IMR-90 (cell line): ENCODE results near the gene ATRN. TPM values are rescaled to one million over a fixed set of nuclear protein-coding genes. Genes with fewer than 3 reads are reported as not detected.

Experiments
- ATAC-seq: fragments of 200-7000 bp; cut with Tn5 transposase; 2 replicates; pipeline ENCODE4 v1.9.1; 2020; ENCODE audit warnings: low read depth, mild to moderate bottlenecking, moderate library complexity
- BruUV-seq: library from RNA; stranded (reverse); fragments of 400-500 nt; replicated peaks from 2 replicates; lab custom pipeline; 2021; lab: Mats Ljungman, UMichigan
- CTCF ChIA-PET: fragments of 300-600 bp; formaldehyde crosslinking; extraction: SDS; loops from one replicate; lab custom pipeline; 2021; ENCODE audit warnings: antibody characterized with exemption; lab: Yijun Ruan, JAX
- POLR2A ChIA-PET: fragments of 300-600 bp; sonication (Branson Sonifier 250); formaldehyde crosslinking; loops from one replicate; lab custom pipeline; 2022; ENCODE audit warnings: antibody characterized with exemption; ENCODE audit not compliant: unreplicated experiment; lab: Charles Lee
- DNase-seq: peaks from one replicate; pipeline ENCODE4 v3.0.0; 2013
- H2AFZ ChIP-seq: replicated peaks from 2 replicates; pipeline ENCODE3; 2013; ENCODE audit warnings: low read length, mild to moderate bottlenecking; ENCODE audit not compliant: poor library complexity
- H2AK5ac ChIP-seq: 2 replicates; pipeline ENCODE4 v1.6.1; 2013; ENCODE audit warnings: low read depth, low read length, inconsistent platforms
- H2AK9ac ChIP-seq: replicated peaks from 2 replicates; pipeline ENCODE3; 2013; ENCODE audit warnings: mild to moderate bottlenecking, low read depth, low read length, moderate library complexity; ENCODE audit not compliant: poor library complexity
- H2BK120ac ChIP-seq: 2 replicates; pipeline ENCODE4 v1.6.1; 2013; ENCODE audit warnings: low read depth, low read length, inconsistent platforms
- H2BK15ac ChIP-seq: 3 replicates; pipeline ENCODE4 v1.6.1; 2013; ENCODE audit warnings: low read depth, low read length, inconsistent platforms
- H2BK20ac ChIP-seq: 2 replicates; pipeline ENCODE4 v1.6.1; 2013; ENCODE audit warnings: low read depth, mild to moderate bottlenecking, inconsistent platforms, low read length, moderate library complexity
- H2BK5ac ChIP-seq: 2 replicates; pipeline ENCODE4 v1.6.1; 2013; ENCODE audit warnings: mild to moderate bottlenecking, low read depth, low read length, inconsistent platforms; ENCODE audit not compliant: poor library complexity, severe bottlenecking
- H3K14ac ChIP-seq: replicated peaks from 2 replicates; pipeline ENCODE4 v1.6.1; 2013; ENCODE audit warnings: low read depth, low read length, inconsistent platforms
- H3K18ac ChIP-seq: 2 replicates; pipeline ENCODE4 v1.6.1; 2013; ENCODE audit warnings: low read depth, low read length, control low read depth
- H3K23ac ChIP-seq: 2 replicates; pipeline ENCODE4 v1.6.1; 2013; ENCODE audit warnings: low read depth, low read length, inconsistent platforms
- H3K27ac ChIP-seq: 2 replicates; pipeline ENCODE4 v1.5.1; 2013; ENCODE audit warnings: mild to moderate bottlenecking, control low read depth, low read length; ENCODE audit not compliant: insufficient read depth
- H3K27me3 ChIP-seq: 2 replicates; pipeline ENCODE4 v1.6.1; 2013; ENCODE audit warnings: low read length; ENCODE audit not compliant: control insufficient read depth, insufficient read depth
- H3K36me3 ChIP-seq: 2 replicates; pipeline ENCODE4 v1.6.1; 2013; ENCODE audit warnings: low read length, mixed read lengths; ENCODE audit not compliant: control insufficient read depth, insufficient read depth
- H3K4ac ChIP-seq: 2 replicates; pipeline ENCODE4 v1.6.1; 2013; ENCODE audit warnings: low read depth, low read length, inconsistent platforms
- H3K4me1 ChIP-seq: 2 replicates; pipeline ENCODE4 v1.6.1; 2013; ENCODE audit warnings: low read length, mixed read lengths; ENCODE audit not compliant: control insufficient read depth, insufficient read depth
- H3K4me2 ChIP-seq: 2 replicates; pipeline ENCODE4 v1.6.1; 2013; ENCODE audit warnings: low read depth, mild to moderate bottlenecking, control low read depth, low read length, moderate library complexity
- H3K4me3 ChIP-seq: 2 replicates; pipeline ENCODE4 v1.5.1; 2013; ENCODE audit warnings: low read depth, mild to moderate bottlenecking, control low read depth, low read length, moderate library complexity; ENCODE audit not compliant: insufficient read depth
- H3K56ac ChIP-seq: 2 replicates; pipeline ENCODE4 v1.6.1; 2013; ENCODE audit warnings: low read length, inconsistent platforms; ENCODE audit not compliant: insufficient read depth; ENCODE audit errors: extremely low read depth
- H3K79me1 ChIP-seq, 2 experiments: 2 replicates each; pipeline ENCODE4 v1.6.1; 2013; ENCODE audit warnings: low read length in 2 of 2, inconsistent platforms in 1 of 2, low read depth in 1 of 2
- H3K9ac ChIP-seq: 2 replicates; pipeline ENCODE4 v1.6.1; 2013; ENCODE audit warnings: low read depth, low read length, control low read depth
- H3K9me1 ChIP-seq: 2 replicates; pipeline ENCODE4 v1.6.1; 2013; ENCODE audit warnings: low read length, inconsistent platforms; ENCODE audit not compliant: insufficient read depth
- H3K9me3 ChIP-seq: 2 replicates; pipeline ENCODE4 v1.6.1; 2013; ENCODE audit warnings: low read length; ENCODE audit not compliant: control insufficient read depth, insufficient read depth
- H4K20me1 ChIP-seq: 2 replicates; pipeline ENCODE4 v1.6.1; 2013; ENCODE audit warnings: low read length, inconsistent platforms; ENCODE audit not compliant: insufficient read depth
- H4K5ac ChIP-seq: 2 replicates; pipeline ENCODE4 v1.6.1; 2013; ENCODE audit warnings: mild to moderate bottlenecking, low read depth, low read length, control low read depth
- H4K8ac ChIP-seq, 2 experiments: 2 replicates each; pipeline ENCODE4 v1.6.1; 2013; ENCODE audit warnings: low read depth in 2 of 2, low read length in 2 of 2, control low read depth in 1 of 2, inconsistent platforms in 1 of 2
- H4K91ac ChIP-seq: 2 replicates; pipeline ENCODE4 v1.6.1; 2013; ENCODE audit warnings: low read depth, low read length, inconsistent platforms; ENCODE audit not compliant: insufficient read depth
- CEBPB ChIP-seq: IDR thresholded peaks from 2 replicates; pipeline ENCODE4 v1.6.1; 2012; ENCODE audit warnings: low read depth, low read length, improper control_type of control experiment
- CHD1 ChIP-seq: IDR thresholded peaks from 2 replicates; pipeline ENCODE4 v1.6.1; 2012; ENCODE audit warnings: low read depth, low read length, improper control_type of control experiment
- MAFK ChIP-seq: IDR thresholded peaks from 2 replicates; pipeline ENCODE4 v1.6.1; 2012; ENCODE audit warnings: low read depth, low read length, improper control_type of control experiment
- MAZ ChIP-seq: IDR thresholded peaks from 2 replicates; pipeline ENCODE4 v1.6.1; 2012; ENCODE audit warnings: low read depth, mild to moderate bottlenecking, low read length, improper control_type of control experiment, moderate library complexity, borderline replicate concordance
- MXI1 ChIP-seq: IDR thresholded peaks from 2 replicates; pipeline ENCODE4 v1.6.1; 2012; ENCODE audit warnings: low read depth, mild to moderate bottlenecking, low read length, moderate library complexity, borderline replicate concordance
- NFE2L2 ChIP-seq: fragments of 150-350 bp; IDR thresholded peaks from 2 replicates; pipeline ENCODE4 v1.6.1; 2016; ENCODE audit warnings: low read depth, mild to moderate bottlenecking, low read length
- POLR2A ChIP-seq: IDR thresholded peaks from 2 replicates; pipeline ENCODE4 v1.6.1; 2012; ENCODE audit warnings: mild to moderate bottlenecking, low read depth, low read length
- RAD21 ChIP-seq: IDR thresholded peaks from 2 replicates; pipeline ENCODE4 v1.6.1; 2012; ENCODE audit warnings: low read length, improper control_type of control experiment
- RCOR1 ChIP-seq: IDR thresholded peaks from 2 replicates; pipeline ENCODE4 v1.6.1; 2012; ENCODE audit warnings: mild to moderate bottlenecking, low read length, improper control_type of control experiment; ENCODE audit not compliant: insufficient replicate concordance
- RFX5 ChIP-seq: IDR thresholded peaks from 2 replicates; pipeline ENCODE4 v1.8.0; 2012; ENCODE audit warnings: low read depth, mild to moderate bottlenecking, low read length, moderate library complexity
- SMC3 ChIP-seq: fragments of 150-350 bp; IDR thresholded peaks from 2 replicates; pipeline ENCODE4 v1.6.1; 2016; ENCODE audit warnings: low read depth, mild to moderate bottlenecking, antibody characterized with exemption, low read length, moderate library complexity
- WGBS, 2 experiments: methylation state at CpG; one replicate each; pipeline versions ENCODE4 v1.1.5 to v1.1.7; 2013; ENCODE audit warnings: missing lambda C conversion rate in 2 of 2; ENCODE audit not compliant: insufficient read length in 1 of 2; ENCODE audit errors: extremely low coverage in 2 of 2; 5-methylcytosine and 5-hydroxymethylcytosine counted together
- dilution Hi-C: fragments of 300-500 bp; cut with HindIII; formaldehyde crosslinking; loops from one replicate; pipeline ENCODE4 v1.14.3; 2018; ENCODE audit warnings: low sequenced_read_pairs; ENCODE audit not compliant: unreplicated experiment
- in situ Hi-C: fragments of 300-500 bp; cut with MboI; formaldehyde crosslinking; loops from 3 replicates; pipeline ENCODE4 v1.14.3; 2019; ENCODE audit warnings: low sequenced_read_pairs, inconsistent platforms, mixed read lengths
- intact Hi-C: fragments of 100-400 bp; cut with micrococcal nuclease; formaldehyde crosslinking; loops from 2 replicates; pipeline ENCODE4 v1.10.0; 2022
- polyA plus RNA-seq, 3 experiments: library from polyadenylated mRNA; depleted of rRNA; stranded (reverse); fragments of >200 nt; gene quantifications; 2 replicates each; pipeline ENCODE4 v1.2.3, GENCODE V29; 2012; ENCODE audit warnings: low replicate concordance in 1 of 3
- total RNA-seq: library from RNA; depleted of rRNA; stranded (reverse); fragments of >200 nt; gene quantifications from 2 replicates; pipeline ENCODE4 v1.2.3, GENCODE V29; 2012
- TF ChIP-seq, protein P1 (sequence below): fragments of 150-350 bp; IDR thresholded peaks from 2 replicates; pipeline ENCODE4 v1.6.1; 2017; ENCODE audit warnings: mild to moderate bottlenecking, antibody characterized with exemption, low read length, low read depth
- TF ChIP-seq, protein P2 (sequence below): conservative IDR thresholded peaks from 2 replicates; pipeline ENCODE4 v1.5.1; 2012; ENCODE audit warnings: mild to moderate bottlenecking, low read depth, low read length, improper control_type of control experiment

The ATRN gene
- total and polyA plus RNA-seq, 2 of the 4 experiments (the other 2 are of a cell fraction), result 32.3 to 46.2 TPM

DNA sequence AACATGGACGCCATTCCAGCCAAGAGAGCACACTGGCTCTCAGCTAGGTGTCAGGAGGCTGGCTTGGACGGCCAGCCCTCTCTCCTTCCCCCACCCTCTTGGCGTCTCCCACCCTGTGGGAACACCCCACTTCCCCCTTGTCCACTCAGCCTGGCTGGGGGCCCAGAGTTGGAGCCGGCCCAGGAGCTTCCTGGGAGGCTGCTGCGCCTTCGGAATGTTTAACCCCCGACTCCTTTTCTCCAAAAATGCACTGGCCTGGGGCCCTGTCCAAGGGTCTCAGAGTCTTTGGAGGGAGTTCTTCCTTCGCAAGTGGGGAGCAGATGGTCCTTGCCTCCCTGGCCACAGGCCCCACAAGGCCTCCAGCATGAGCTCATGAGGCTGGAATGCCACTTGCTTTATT lies 206.9 kb downstream of the ATRN start:
- Histone ChIP-seq H4K8ac (no peak overlapping the region), H3K23ac (no peak overlapping the region), H4K91ac (no peak overlapping the region), H4K20me1 (no peaks in the 10 kb centered on the region), H3K14ac (no peak overlapping the region), H2AFZ (peak overlapping the region; percentile 28), H2BK5ac (no peak overlapping the region), H2BK15ac (no peak overlapping the region), H3K27ac (no peak overlapping the region), H4K5ac (no peak overlapping the region), H3K79me1 (no peaks in the 10 kb centered on the region), H3K4me3 (no peak overlapping the region), H3K4me1 (peaks cover 19% of the 10 kb centered on the region), H2AK9ac (peak overlapping the region; percentile 37), H3K9me3 (no peaks in the 10 kb centered on the region), H3K4ac (no peak overlapping the region), H3K27me3 (peaks cover 36% of the 10 kb centered on the region), H2AK5ac (no peak overlapping the region), H3K4me2 (no peak overlapping the region), H3K9ac (no peak overlapping the region), H3K9me1 (no peaks in the 10 kb centered on the region), H3K36me3 (no peaks in the 10 kb centered on the region), H3K56ac (no peak overlapping the region), H2BK20ac (no peak overlapping the region), H2BK120ac (no peak overlapping the region), H3K18ac (no peak overlapping the region)
- 65% methylated on average over 2 of the region's 8 CpGs; no CpG with 5 or more reads in 1 of the 2 experiments for WGBS, 2 experiments
- DNase-seq, result peak; percentile 13
- dilution Hi-C loops (no loop called here), intact Hi-C loops (loop anchor here (5.0 to 10.0 kb wide), 2 partner anchors 90 to 407 kb away; partner anchors contain the start of gene ADISSP), in situ Hi-C loops (no loop called here)
- CTCF ChIA-PET, result interaction anchor here (2.9 kb wide), 1 partner anchor 33 kb away, joined by 19 read pairs; no protein-coding TSS in a partner anchor
- no TSS peak for BruUV-seq
- TF ChIP-seq RCOR1 (no peak), RFX5 (no peak), RAD21 (no peak), NFE2L2 (no peak), CHD1 (no peak), POLR2A (no peak), SMC3 (no peak), MXI1 (no peak), CEBPB (no peak), MAFK (no peak), MAZ (no peak)
- TF ChIP-seq, protein P1, sequence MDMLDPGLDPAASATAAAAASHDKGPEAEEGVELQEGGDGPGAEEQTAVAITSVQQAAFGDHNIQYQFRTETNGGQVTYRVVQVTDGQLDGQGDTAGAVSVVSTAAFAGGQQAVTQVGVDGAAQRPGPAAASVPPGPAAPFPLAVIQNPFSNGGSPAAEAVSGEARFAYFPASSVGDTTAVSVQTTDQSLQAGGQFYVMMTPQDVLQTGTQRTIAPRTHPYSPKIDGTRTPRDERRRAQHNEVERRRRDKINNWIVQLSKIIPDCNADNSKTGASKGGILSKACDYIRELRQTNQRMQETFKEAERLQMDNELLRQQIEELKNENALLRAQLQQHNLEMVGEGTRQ, result no peak
- TF ChIP-seq, protein P2, sequence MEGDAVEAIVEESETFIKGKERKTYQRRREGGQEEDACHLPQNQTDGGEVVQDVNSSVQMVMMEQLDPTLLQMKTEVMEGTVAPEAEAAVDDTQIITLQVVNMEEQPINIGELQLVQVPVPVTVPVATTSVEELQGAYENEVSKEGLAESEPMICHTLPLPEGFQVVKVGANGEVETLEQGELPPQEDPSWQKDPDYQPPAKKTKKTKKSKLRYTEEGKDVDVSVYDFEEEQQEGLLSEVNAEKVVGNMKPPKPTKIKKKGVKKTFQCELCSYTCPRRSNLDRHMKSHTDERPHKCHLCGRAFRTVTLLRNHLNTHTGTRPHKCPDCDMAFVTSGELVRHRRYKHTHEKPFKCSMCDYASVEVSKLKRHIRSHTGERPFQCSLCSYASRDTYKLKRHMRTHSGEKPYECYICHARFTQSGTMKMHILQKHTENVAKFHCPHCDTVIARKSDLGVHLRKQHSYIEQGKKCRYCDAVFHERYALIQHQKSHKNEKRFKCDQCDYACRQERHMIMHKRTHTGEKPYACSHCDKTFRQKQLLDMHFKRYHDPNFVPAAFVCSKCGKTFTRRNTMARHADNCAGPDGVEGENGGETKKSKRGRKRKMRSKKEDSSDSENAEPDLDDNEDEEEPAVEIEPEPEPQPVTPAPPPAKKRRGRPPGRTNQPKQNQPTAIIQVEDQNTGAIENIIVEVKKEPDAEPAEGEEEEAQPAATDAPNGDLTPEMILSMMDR, result no peak
- POLR2A ChIA-PET, result no interaction called here
- ATAC-seq, result no peak
